ENCODE results near the gene VWC2L. TPM values are rescaled to one million over a fixed set of nuclear protein-coding genes. Genes with fewer than 3 reads are reported as not detected.

The VWC2L gene
- total RNA-seq, 1 experiment from 2014 or later: not detected

GRCh38 chr2:214378455-214379103 is 32.3 kb upstream of the VWC2L start:
- CTCF ChIA-PET: no interaction called here
- no peaks in the 10 kb centered on the region for H3K79me2 ChIP-seq (ENCODE audit: low read depth)

GRCh38 chr2:214379227-214379626 is 31.6 kb upstream of the VWC2L start:
- ChIA-PET CTCF (no interaction called here), POLR2A (ENCODE audit: unreplicated experiment) (interaction anchor here (0.6 kb wide), 1 partner anchor 891 kb away, joined by 9 read pairs; no protein-coding TSS in a partner anchor)
- Histone ChIP-seq H3K9me2 (ENCODE audit: insufficient read depth) (no peaks in the 10 kb centered on the region), H3K36me3 (ENCODE audit: low read depth) (no peaks in the 10 kb centered on the region), H3K9me3 (ENCODE audit: insufficient read depth, low read depth) (no peaks in the 10 kb centered on the region), H3K4me2 (0 out of 2 replicates have a peak overlapping the region, but pooled peaks have one; percentile 2), H3K4me1 (replicated peaks; ENCODE audit: insufficient read depth) (peaks cover 17% of the 10 kb centered on the region), H2AFZ (no peak overlapping the region), H4K20me1 (ENCODE audit: insufficient read depth) (no peaks in the 10 kb centered on the region), H3K79me2 (ENCODE audit: low read depth) (no peaks in the 10 kb centered on the region), H3K27ac (no peak overlapping the region), H3F3A (ENCODE audit: insufficient read depth, low read depth) (no peaks in the 10 kb centered on the region), H3K27me3 (ENCODE audit: insufficient read depth, low read depth) (no peaks in the 10 kb centered on the region), H3K4me3 (no peak overlapping the region)
- intact Hi-C loops (cut with micrococcal nuclease; ENCODE audit: unreplicated experiment): no loop called here
- no peak for DNase-seq
- TF ChIP-seq CTCF (conservative IDR thresholded peaks at IDR 0.05) (no peak), EZH2 (IDR thresholded peaks at IDR 0.05; ENCODE audit: low read depth) (no peak)
- BruUV-seq (replicated peaks): no TSS peak

More at GRCh38 chr2:214378455-214379103, 32.3 kb upstream of the VWC2L start:
- H3K9me3 ChIP-seq (ENCODE audit: insufficient read depth, low read depth): no peaks in the 10 kb centered on the region
- no peaks in the 10 kb centered on the region for H3K9me2 ChIP-seq (ENCODE audit: insufficient read depth)
- H3F3A ChIP-seq (ENCODE audit: insufficient read depth, low read depth): no peaks in the 10 kb centered on the region
- POLR2A ChIA-PET (ENCODE audit: unreplicated experiment): interaction anchor here (0.6 kb wide), 2 partner anchors 891 to 1095 kb away, joined by 6 to 9 read pairs; partner anchors contain the start of gene SPAG16
- H3K27ac ChIP-seq: no peak overlapping the region
- peaks cover 17% of the 10 kb centered on the region for H3K4me1 ChIP-seq (replicated peaks; ENCODE audit: insufficient read depth)
- H3K36me3 ChIP-seq (ENCODE audit: low read depth): no peaks in the 10 kb centered on the region
- no peak for TF ChIP-seq CTCF (conservative IDR thresholded peaks at IDR 0.05)
- TF ChIP-seq EZH2 (IDR thresholded peaks at IDR 0.05; ENCODE audit: low read depth): no peak
- no TSS peak for BruUV-seq (replicated peaks)
- intact Hi-C loops (cut with micrococcal nuclease; ENCODE audit: unreplicated experiment): loop anchor here (1.0 kb wide), 2 partner anchors 309 to 383 kb away; no protein-coding TSS in a partner anchor
- 0 out of 2 replicates have a peak overlapping the region, but pooled peaks have one; percentile 2 for H3K4me2 ChIP-seq
- peak; percentile 50 to 84 for DNase-seq
- H3K4me3 ChIP-seq: no peak overlapping the region
- H2AFZ ChIP-seq: no peak overlapping the region
- no peaks in the 10 kb centered on the region for H4K20me1 ChIP-seq (ENCODE audit: insufficient read depth)
- no peaks in the 10 kb centered on the region for H3K27me3 ChIP-seq (ENCODE audit: insufficient read depth, low read depth)

- Histone ChIP-seq H3F3A (ENCODE audit: insufficient read depth, low read depth) (no peaks in the 10 kb centered on the region), H3K9me3 (ENCODE audit: insufficient read depth, low read depth) (no peaks in the 10 kb centered on the region), H3K4me2 (no peak overlapping the region), H3K27ac (no peak overlapping the region), H3K9me2 (ENCODE audit: insufficient read depth) (no peaks in the 10 kb centered on the region), H3K4me1 (replicated peaks; ENCODE audit: insufficient read depth) (peaks cover 17% of the 10 kb centered on the region), H3K36me3 (ENCODE audit: low read depth) (no peaks in the 10 kb centered on the region), H4K20me1 (ENCODE audit: insufficient read depth) (no peaks in the 10 kb centered on the region), H3K4me3 (no peak overlapping the region), H2AFZ (no peak overlapping the region), H3K27me3 (ENCODE audit: insufficient read depth, low read depth) (no peaks in the 10 kb centered on the region), H3K79me2 (ENCODE audit: low read depth) (no peaks in the 10 kb centered on the region)
- intact Hi-C loops (cut with micrococcal nuclease; ENCODE audit: unreplicated experiment): no loop called here
- BruUV-seq (replicated peaks): no TSS peak
- CTCF ChIA-PET: no interaction called here
- DNase-seq: no peak
- POLR2A ChIA-PET (ENCODE audit: unreplicated experiment): no interaction called here
- TF ChIP-seq EZH2 (IDR thresholded peaks at IDR 0.05; ENCODE audit: low read depth) (no peak), CTCF (conservative IDR thresholded peaks at IDR 0.05) (no peak)
Observed at GRCh38 chr2:214380681-214381080, 30.2 kb upstream of the VWC2L start.
